T-cell (primary cell): ENCODE measurements around the gene TUFT1. TPM values are rescaled to one million over a fixed set of nuclear protein-coding genes. Genes with fewer than 3 reads are reported as not detected.
A peak's percentile ranks its signal among the peaks of the same experiment; 100 is the strongest.

Experiments used
- ATAC-seq, 4 experiments: fragments of 200-7000 bp in 3 of 4; fragments of 150-1000 bp in 1 of 4; cut with Tn5 transposase; replicated peaks in 1 of 4; 1 replicate in 3 of 4; 2 replicates in 1 of 4; pipeline ENCODE4 v1.10.0; 2021; ENCODE audit warnings: moderate library complexity in 3 of 4, mild to moderate bottlenecking in 2 of 4, moderate number of reproducible peaks in 1 of 4
- CTCF ChIA-PET, 2 donors: fragments of 300-600 bp; sonication (Branson Sonifier 250); formaldehyde crosslinking; loops; one replicate each; lab custom pipeline; 2022; ENCODE audit warnings: antibody characterized with exemption in 2 of 2; lab: Charles Lee
- POLR2A ChIA-PET, 2 donors: fragments of 300-600 bp; sonication (Branson Sonifier 250); formaldehyde crosslinking; loops; one replicate each; lab custom pipeline; 2022; ENCODE audit warnings: antibody characterized with exemption in 2 of 2; lab: Charles Lee
- DNase-seq, 35 experiments: peaks; one replicate each; pipeline versions ENCODE4 v3.0.0 to v3.0.0-alpha.2; 2013 to 2023
- H3K27ac ChIP-seq: one replicate; pipeline ENCODE4 v1.5.1; 2013; ENCODE audit warnings: low read length
- H3K27me3 ChIP-seq, 2 experiments: replicated peaks in 1 of 2; 1 replicate in 1 of 2; 2 replicates in 1 of 2; pipeline versions ENCODE4 v1.6.1 to v1.7.0; 2013; ENCODE audit warnings: low read length in 1 of 2, mixed read lengths in 1 of 2; ENCODE audit not compliant: control insufficient read depth in 2 of 2, insufficient read depth in 2 of 2; ENCODE audit errors: extremely low read depth in 1 of 2
- H3K36me3 ChIP-seq, 2 donors: 1 replicate in 1 of 2; 2 replicates in 1 of 2; pipeline versions ENCODE4 v1.6.1 to v1.7.0; 2013; ENCODE audit warnings: low read length in 1 of 2; ENCODE audit not compliant: control insufficient read depth in 2 of 2, insufficient read depth in 1 of 2; ENCODE audit errors: extremely low read depth in 1 of 2
- H3K4me1 ChIP-seq, 2 experiments: 1 replicate in 1 of 2; 2 replicates in 1 of 2; pipeline versions ENCODE4 v1.6.1 to v1.7.0; 2013; ENCODE audit warnings: low read length in 2 of 2, mixed read lengths in 1 of 2; ENCODE audit not compliant: insufficient read depth in 2 of 2, control insufficient read depth in 1 of 2; ENCODE audit errors: extremely low read depth in 1 of 2
- H3K4me3 ChIP-seq, 2 donors: 1 replicate in 1 of 2; 2 replicates in 1 of 2; pipeline versions ENCODE4 v1.5.1 to v1.7.0; 2013; ENCODE audit warnings: mild to moderate bottlenecking in 2 of 2, low read length in 1 of 2, moderate library complexity in 1 of 2; ENCODE audit not compliant: control insufficient read depth in 1 of 2; ENCODE audit errors: extremely low read depth in 1 of 2
- H3K9me3 ChIP-seq: 2 replicates; pipeline ENCODE4 v1.7.0; 2013
- H3K27ac Mint-ChIP-seq, 2 donors: one replicate each; pipeline ENCODE4 v1.8.0; 2020 to 2021; ENCODE audit warnings: mild to moderate bottlenecking in 2 of 2, mixed read lengths in 2 of 2
- H3K27me3 Mint-ChIP-seq, 2 donors: one replicate each; pipeline ENCODE4 v1.8.0; 2021 to 2022; ENCODE audit warnings: mixed read lengths in 2 of 2
- H3K36me3 Mint-ChIP-seq: one replicate; pipeline ENCODE4 v1.8.0; 2021; ENCODE audit warnings: mixed read lengths
- H3K4me1 Mint-ChIP-seq, 3 donors: one replicate each; pipeline ENCODE4 v1.8.0; 2020 to 2022; ENCODE audit warnings: mixed read lengths in 3 of 3, mild to moderate bottlenecking in 1 of 3
- H3K4me3 Mint-ChIP-seq, 3 donors: one replicate each; pipeline ENCODE4 v1.8.0; 2020 to 2022; ENCODE audit warnings: mild to moderate bottlenecking in 3 of 3, mixed read lengths in 3 of 3, moderate library complexity in 3 of 3
- H3K9me3 Mint-ChIP-seq, 3 donors: one replicate each; pipeline ENCODE4 v1.8.0; 2020 to 2022; ENCODE audit warnings: mixed read lengths in 3 of 3
- WGBS: methylation state at CpG from one replicate; pipeline ENCODE4 v1.1.5; 2013; ENCODE audit warnings: missing lambda C conversion rate; ENCODE audit not compliant: insufficient coverage; 5-methylcytosine and 5-hydroxymethylcytosine counted together
- total RNA-seq, 35 experiments: library from RNA in 6 of 35; stranded (reverse) in 6 of 35; fragments of 120-200 nt in 1 of 35; gene quantifications; one replicate each; pipeline versions ENCODE4 v1.2.1 to v1.2.4 and lab custom pipeline; 2013 to 2026

TUFT1 gene
- total RNA-seq, 5 donors from 2014 or later (not counting 1 experiment from before 2014, with no cell fraction given), result 2.8 to 5.5 (median 4.3) TPM

DNA sequence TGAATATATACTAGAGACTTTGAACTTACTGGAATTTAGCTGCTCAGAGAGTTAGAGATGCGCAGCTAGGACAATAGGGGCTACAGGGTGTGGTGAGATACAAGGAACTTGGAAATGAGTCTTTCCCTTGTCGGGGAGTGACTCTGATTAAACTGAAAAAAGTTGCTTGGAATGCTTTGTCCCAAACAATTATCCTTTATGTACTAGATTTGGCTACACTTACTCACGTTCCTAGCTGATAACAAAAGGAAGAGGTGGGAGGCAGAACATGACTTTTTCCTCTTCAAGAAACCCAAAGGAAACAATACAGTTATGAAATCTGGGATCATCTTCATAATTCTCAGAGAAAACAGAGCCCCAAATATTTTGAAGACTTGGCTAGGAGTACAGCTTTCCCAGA lies 35.9 kb upstream of the TUFT1 start:
- Histone ChIP-seq H3K4me3 (no peak overlapping the region), H3K4me1 (no peaks in the 10 kb centered on the region), H3K27ac (no peak overlapping the region), H3K27me3 (no peaks in the 10 kb centered on the region), H3K9me3 (no peaks in the 10 kb centered on the region), H3K36me3 (no peaks in the 10 kb centered on the region)
- Mint-ChIP-seq H3K4me1 (no peaks in the 10 kb centered on the region), H3K27me3 (no peaks in the 10 kb centered on the region), H3K27ac (no peak overlapping the region), H3K4me3 (no peak overlapping the region), H3K9me3 (no peaks in the 10 kb centered on the region), H3K36me3 (no peaks in the 10 kb centered on the region)
- ChIA-PET CTCF (no interaction called here), POLR2A (no interaction called here)
- no peak for ATAC-seq
- WGBS, result no CpG with 5 or more reads among the region's 3 CpGs
- no peak for DNase-seq

- no peak overlapping the region for H3K27ac Mint-ChIP-seq
- WGBS, result no CpG with 5 or more reads among the region's 4 CpGs
- Histone ChIP-seq H3K9me3 (no peaks in the 10 kb centered on the region), H3K4me1 (no peaks in the 10 kb centered on the region), H3K27me3 (no peaks in the 10 kb centered on the region), H3K4me3 (no peak overlapping the region), H3K36me3 (no peaks in the 10 kb centered on the region), H3K27ac (no peak overlapping the region)
- no peaks in the 10 kb centered on the region for H3K9me3 Mint-ChIP-seq
- ChIA-PET CTCF (no interaction called here), POLR2A (no interaction called here)
- DNase-seq, result no peak
- no peak for ATAC-seq
- H3K4me3 Mint-ChIP-seq, result no peak overlapping the region
- no peaks in the 10 kb centered on the region for H3K27me3 Mint-ChIP-seq
- H3K4me1 Mint-ChIP-seq, result no peaks in the 10 kb centered on the region
- H3K36me3 Mint-ChIP-seq, result no peaks in the 10 kb centered on the region
Measured at GRCh38 chr1:151504759-151505158, 35.4 kb upstream of the TUFT1 start.

DNA sequence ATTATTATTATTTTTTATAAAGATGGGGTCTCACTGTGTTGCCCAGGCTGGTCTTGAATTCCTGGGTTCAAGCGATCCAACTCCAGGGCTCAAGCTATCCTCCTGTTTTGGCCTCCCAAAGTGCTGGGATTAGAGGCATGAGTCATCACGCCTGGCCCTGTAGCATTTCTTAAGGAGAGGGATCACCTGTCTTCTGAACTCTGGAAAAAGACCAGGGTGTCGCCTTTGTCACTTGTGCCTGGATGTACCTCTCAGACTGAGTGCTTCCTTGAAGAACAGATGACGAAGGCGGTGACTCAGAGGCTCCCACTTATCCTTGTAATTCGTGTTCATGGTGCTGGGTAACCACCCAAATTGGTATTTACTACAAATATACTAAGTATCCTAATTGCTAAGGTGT lies 31.3 kb upstream of the TUFT1 start:
- Histone ChIP-seq H3K4me3 (no peak overlapping the region), H3K27ac (no peak overlapping the region), H3K4me1 (peaks cover 12 to 29% of the 10 kb centered on the region in 2 experiments), H3K9me3 (no peaks in the 10 kb centered on the region), H3K27me3 (peaks cover 0 to 6% of the 10 kb centered on the region in 2 experiments), H3K36me3 (no peaks in the 10 kb centered on the region)
- Mint-ChIP-seq H3K36me3 (no peaks in the 10 kb centered on the region), H3K27ac (no peak overlapping the region), H3K4me1 (peaks cover 25 to 27% (median 26%) of the 10 kb centered on the region in 3 donors), H3K9me3 (no peaks in the 10 kb centered on the region), H3K27me3 (no peaks in the 10 kb centered on the region), H3K4me3 (no peak overlapping the region)
- WGBS, result 100% methylated on average over 1 of the region's 6 CpGs
- no peak for ATAC-seq
- POLR2A ChIA-PET, result interaction anchor here in 1 of 2 donors (0.6 kb wide), 1 partner anchor 96 kb away, joined by 16 read pairs; no protein-coding TSS in a partner anchor
- CTCF ChIA-PET, result no interaction called here
- DNase-seq, result no peak

DNA sequence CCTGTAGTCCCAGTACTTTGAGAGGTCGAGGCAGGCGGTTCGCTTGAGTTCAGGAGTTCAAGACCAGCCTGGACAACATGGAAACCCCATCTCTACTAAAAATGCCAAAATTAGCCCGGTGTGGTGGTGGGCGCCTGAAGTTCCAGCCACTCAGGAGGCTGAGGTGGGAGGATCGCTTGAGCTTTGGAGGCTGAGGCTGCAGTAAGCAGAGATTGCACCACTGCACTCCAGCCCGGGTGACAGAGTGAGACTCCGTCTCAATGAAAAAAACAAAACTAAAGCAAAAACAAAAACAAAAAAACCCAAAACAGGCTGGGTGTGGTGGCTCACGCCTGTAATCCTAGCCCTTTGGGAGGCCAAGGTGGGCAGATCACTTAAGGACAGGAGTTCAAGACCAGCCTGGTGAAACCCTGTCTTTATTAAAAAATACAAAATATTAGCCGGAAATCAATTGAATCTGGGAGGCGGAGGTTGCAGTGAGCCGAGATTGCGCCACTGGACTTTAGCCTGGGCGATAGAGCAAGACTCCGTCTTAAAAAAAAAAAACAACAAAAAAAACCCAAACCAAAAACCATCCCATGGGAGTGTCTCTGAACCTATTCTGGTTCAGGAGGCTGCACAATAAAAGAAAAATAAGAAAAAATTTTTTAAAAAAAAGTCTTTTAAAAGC lies 30.6 kb upstream of the TUFT1 start:
- peak overlapping the region in 2 of 3 donors; percentile 6 to 83 for H3K4me3 Mint-ChIP-seq

GRCh38 chr1:151510020-151510405 lies 30.1 kb upstream of the TUFT1 start:
- DNase-seq (no peak), ATAC-seq (no peak)
- Mint-ChIP-seq H3K4me3 (peak overlapping the region; percentile 83 to 91 (median 90)), H3K9me3 (no peaks in the 10 kb centered on the region), H3K36me3 (no peaks in the 10 kb centered on the region), H3K4me1 (peaks cover 25 to 30% (median 27%) of the 10 kb centered on the region in 3 donors), H3K27me3 (no peaks in the 10 kb centered on the region), H3K27ac (peak overlapping the region in 1 of 2 donors; percentile 49)
- no peaks in the 10 kb centered on the region for H3K9me3 ChIP-seq
- no peak overlapping the region for H3K4me3 ChIP-seq
- peak overlapping the region; percentile 50 for H3K27ac ChIP-seq
- peaks cover 12 to 29% of the 10 kb centered on the region in 2 experiments for H3K4me1 ChIP-seq
- no CpG with 5 or more reads among the region's 9 CpGs for WGBS
- POLR2A ChIA-PET, result interaction anchor here in 1 of 2 donors (0.6 kb wide), 1 partner anchor 249 kb away, joined by 7 read pairs; no protein-coding TSS in a partner anchor
- H3K36me3 ChIP-seq, result no peaks in the 10 kb centered on the region
- CTCF ChIA-PET, result no interaction called here
- peaks cover 0 to 6% of the 10 kb centered on the region in 2 experiments for H3K27me3 ChIP-seq

More for the DNA sequence above, 30.6 kb upstream of the TUFT1 start:
- Mint-ChIP-seq H3K4me1 (peaks cover 25 to 30% (median 27%) of the 10 kb centered on the region in 3 donors), H3K27ac (no peak overlapping the region), H3K9me3 (no peaks in the 10 kb centered on the region), H3K36me3 (no peaks in the 10 kb centered on the region), H3K27me3 (no peaks in the 10 kb centered on the region)
- Histone ChIP-seq H3K4me1 (peaks cover 12 to 29% of the 10 kb centered on the region in 2 experiments), H3K27me3 (peaks cover 0 to 6% of the 10 kb centered on the region in 2 experiments), H3K36me3 (no peaks in the 10 kb centered on the region), H3K4me3 (no peak overlapping the region), H3K9me3 (no peaks in the 10 kb centered on the region), H3K27ac (no peak overlapping the region)
- 83% methylated on average over 7 of the region's 15 CpGs for WGBS
- CTCF ChIA-PET, result interaction anchor here in 1 of 2 donors (0.7 kb wide), 1 partner anchor 95 kb away, joined by 4 read pairs; no protein-coding TSS in a partner anchor
- ATAC-seq (no peak), DNase-seq (no peak)
- POLR2A ChIA-PET, result no interaction called here

GRCh38 chr1:151510614-151510956 lies 29.5 kb upstream of the TUFT1 start:
- DNase-seq (no peak), ATAC-seq (no peak)
- ChIA-PET POLR2A (interaction anchor here in 1 of 2 donors (0.6 to 1.0 kb wide), 2 partner anchors 62 to 248 kb away, joined by 3 to 7 read pairs; no protein-coding TSS in a partner anchor), CTCF (interaction anchor here (0.6 to 1.0 kb wide), 5 partner anchors 29 to 325 kb away, joined by 3 to 5 read pairs (median 3); partner anchors contain the start of gene TUFT1 (in 1 of the 2))
- H3K9me3 Mint-ChIP-seq, result no peaks in the 10 kb centered on the region
- peak overlapping the region; percentile 83 to 91 (median 90) for H3K4me3 Mint-ChIP-seq
- peaks cover 25 to 30% (median 27%) of the 10 kb centered on the region in 3 donors for H3K4me1 Mint-ChIP-seq
- peak overlapping the region; percentile 49 to 56 for H3K27ac Mint-ChIP-seq
- H3K4me1 ChIP-seq, result peaks cover 12 to 29% of the 10 kb centered on the region in 2 experiments
- H3K27me3 ChIP-seq, result peaks cover 0 to 6% of the 10 kb centered on the region in 2 experiments
- no peaks in the 10 kb centered on the region for H3K36me3 Mint-ChIP-seq
- 9% methylated on average over 8 of the region's 10 CpGs for WGBS
- H3K27me3 Mint-ChIP-seq, result no peaks in the 10 kb centered on the region
- no peaks in the 10 kb centered on the region for H3K36me3 ChIP-seq
- peak overlapping the region; percentile 50 for H3K27ac ChIP-seq
- no peaks in the 10 kb centered on the region for H3K9me3 ChIP-seq
- H3K4me3 ChIP-seq, result peak overlapping the region; percentile 58 to 69
